HG02623 (cell line): ENCODE results near the gene TDRD6.
"Not testable (repeated sequence)": the region's sequence is repeated elsewhere in the genome, so short reads cannot be mapped to it uniquely, and the experiment has no call there.

ENCODE experiments used
- ATAC-seq: cut with Tn5 transposase; IDR thresholded peaks from one replicate; pipeline ENCODE4 v1.9.1; 2021; ENCODE audit warnings: moderate library complexity; ENCODE audit not compliant: unreplicated experiment

TDRD6 gene

DNA sequence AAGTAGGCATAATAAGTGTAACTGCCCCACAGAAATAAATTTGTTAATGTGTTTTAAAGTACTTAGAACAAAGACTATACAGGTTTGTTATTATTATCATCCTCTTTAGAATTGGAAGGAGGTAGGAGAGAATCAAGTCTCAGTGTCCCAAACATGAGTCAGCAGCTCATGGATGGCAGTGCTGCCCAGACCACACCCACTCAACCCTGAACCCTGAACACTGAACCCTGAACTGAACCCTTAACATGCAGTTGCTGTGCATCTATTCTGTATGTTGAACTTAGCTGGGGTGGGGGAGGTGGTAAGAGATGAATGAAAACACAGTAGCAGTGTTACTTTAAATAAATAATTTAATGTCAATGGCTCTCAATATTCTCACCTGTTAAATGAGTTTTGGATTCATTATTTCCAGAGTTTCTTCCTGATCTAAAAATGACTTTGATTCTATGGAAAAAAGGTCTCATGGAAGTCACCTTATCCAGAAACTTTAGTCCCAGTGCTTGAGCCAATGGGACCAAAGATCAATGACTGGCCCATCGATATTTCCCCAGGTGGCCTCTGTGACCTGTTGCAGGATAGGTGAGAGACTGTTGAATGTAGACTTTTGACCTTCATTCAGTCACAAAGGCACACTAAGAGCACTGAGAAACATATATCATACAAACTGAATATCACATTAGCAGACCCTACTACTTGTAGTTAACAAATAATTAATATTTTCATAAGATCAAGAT lies 55.9 kb downstream of the TDRD6 start:
- ATAC-seq = no peak

DNA sequence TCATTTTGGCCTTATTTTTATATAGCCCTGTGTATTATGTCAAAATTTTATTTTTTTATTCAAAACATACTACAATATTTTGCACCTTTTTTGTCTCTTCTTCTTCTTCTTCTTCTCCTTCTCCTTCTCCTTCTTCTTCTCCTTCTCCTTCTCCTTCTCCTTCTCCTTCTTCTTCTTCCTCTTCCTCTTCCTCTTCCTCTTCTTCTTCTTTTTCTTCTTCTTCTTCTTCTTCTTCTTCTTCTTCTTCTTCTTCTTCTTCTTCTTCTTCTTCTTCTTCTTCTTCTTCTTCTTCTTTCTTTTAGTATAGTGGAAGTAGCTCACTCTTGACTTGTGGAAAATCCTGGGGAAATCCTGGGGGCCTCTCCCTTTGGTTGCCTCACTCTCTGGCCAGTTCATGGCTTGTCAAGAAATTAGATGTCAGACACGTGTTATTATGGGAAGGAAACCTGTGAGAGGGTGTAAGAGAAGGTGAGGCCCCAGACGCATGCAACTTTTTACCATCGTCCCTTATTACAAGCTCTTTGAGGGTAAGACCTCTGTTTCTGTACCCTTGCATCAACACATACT lies 56.6 kb downstream of the TDRD6 start:
- not testable (repeated sequence) for ATAC-seq

DNA sequence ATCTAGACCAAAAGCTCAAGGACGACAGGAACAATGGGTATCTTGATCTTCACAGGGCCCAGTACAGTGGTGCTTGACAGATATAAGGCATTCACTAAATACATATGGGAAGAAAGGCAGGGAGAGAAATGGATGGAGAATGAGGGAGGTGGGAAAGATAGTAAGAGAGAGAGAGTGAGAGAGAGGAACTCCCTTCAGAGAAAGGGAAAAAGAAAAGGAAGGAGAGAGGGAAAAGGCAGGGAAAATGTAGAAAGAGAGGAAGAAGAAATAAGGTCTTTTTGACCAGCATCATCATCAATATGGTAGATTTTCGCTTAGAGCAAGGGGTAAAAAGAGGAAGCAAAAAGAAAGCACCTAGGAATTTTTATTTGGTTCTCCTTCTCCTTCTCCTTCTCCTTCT lies 58.3 kb downstream of the TDRD6 start:
- ATAC-seq = no peak

DNA sequence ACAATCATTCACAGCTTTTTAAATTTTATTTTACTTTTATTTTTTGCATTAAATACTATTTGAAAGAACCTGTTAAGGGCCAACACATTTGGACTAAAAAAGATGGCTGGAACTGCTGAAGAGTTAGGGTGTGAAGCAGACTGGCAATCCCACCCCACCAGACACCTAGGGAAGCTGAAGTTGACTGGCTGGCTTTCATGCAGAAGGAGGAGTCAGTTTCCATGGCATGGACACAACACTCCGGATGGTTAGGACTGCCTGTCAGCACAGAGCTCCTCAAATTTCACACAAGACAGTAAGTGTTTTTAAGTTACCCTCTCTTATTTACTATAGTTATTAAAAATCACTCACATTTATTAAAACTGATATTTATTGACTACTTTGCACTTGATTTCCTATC lies 59.0 kb downstream of the TDRD6 start, which contains the start of gene ANKRD66:
Gene ANKRD66 (plus strand): TSS at position 238 of the 400 bp plus-strand sequence. CDS start 5,016 bp downstream, outside the sequence.
- ATAC-seq = no peak

DNA sequence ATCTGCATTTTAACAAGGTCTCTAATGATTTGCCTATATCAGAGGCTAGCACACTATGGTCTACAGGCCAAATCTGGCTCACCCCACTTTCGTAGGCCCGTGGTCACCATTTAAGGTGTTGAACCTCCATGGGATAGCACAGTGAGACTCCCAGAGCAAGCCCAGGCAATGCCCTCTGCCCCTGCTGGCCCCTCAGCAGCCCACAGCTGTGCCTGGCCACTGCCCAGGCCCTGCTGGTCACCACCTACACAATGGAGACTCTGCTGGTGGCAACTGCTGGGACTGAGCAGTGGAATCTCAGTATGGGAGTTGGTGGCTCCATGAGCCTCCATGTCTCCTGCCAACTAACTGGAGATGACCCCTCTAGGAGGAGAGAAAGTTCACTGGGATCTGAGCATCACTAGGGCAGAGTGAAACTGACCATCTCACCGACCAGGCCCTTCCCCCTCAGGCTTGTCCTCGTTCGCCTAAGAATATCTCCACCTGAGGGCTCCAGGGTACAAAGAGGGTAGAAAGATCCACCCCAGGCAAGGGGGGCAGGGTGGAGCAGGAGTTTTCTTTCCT lies 61.3 kb downstream of the TDRD6 start:
- ATAC-seq = no peak

DNA sequence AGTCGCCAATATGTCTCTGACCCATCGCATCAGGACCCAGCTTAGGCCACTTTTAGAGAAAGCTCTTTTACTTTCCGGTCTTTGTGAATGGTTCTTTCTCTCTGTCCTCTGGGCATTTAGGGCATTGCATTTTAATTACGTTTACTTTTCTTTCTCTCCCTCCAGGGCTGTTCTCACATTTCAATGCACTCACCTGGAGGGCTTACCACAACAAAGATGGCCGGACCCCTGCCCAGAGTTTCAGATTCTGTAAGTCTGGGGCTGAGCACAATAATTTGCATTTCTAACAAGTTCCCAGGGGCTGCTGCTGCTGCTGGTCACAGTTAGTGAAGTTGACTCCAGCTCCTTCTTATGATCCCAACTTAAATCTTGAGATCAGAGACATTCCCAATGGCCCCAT lies 62.0 kb downstream of the TDRD6 start:
- no peak for ATAC-seq

DNA sequence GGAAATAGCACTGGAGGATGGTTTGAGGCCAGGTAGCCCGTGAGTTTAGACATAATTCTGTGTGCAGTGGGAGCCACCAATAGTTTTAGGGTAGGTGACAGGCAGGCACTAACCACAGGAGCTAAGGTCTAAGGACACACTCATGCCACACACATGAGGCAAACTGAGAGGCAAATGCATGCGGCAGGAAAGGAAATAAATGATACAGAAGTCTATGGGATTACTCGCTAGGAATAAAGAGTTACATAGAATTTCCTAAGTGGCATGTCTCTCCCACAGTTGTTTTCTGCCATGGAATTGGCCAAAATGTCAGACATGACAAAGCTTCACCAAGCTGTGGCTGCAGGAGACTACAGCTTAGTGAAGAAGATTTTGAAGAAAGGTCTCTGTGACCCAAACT lies 64.0 kb downstream of the TDRD6 start:
- no peak for ATAC-seq
